ENCODE measurements around the gene MED12.

The MED12 gene

DNA sequence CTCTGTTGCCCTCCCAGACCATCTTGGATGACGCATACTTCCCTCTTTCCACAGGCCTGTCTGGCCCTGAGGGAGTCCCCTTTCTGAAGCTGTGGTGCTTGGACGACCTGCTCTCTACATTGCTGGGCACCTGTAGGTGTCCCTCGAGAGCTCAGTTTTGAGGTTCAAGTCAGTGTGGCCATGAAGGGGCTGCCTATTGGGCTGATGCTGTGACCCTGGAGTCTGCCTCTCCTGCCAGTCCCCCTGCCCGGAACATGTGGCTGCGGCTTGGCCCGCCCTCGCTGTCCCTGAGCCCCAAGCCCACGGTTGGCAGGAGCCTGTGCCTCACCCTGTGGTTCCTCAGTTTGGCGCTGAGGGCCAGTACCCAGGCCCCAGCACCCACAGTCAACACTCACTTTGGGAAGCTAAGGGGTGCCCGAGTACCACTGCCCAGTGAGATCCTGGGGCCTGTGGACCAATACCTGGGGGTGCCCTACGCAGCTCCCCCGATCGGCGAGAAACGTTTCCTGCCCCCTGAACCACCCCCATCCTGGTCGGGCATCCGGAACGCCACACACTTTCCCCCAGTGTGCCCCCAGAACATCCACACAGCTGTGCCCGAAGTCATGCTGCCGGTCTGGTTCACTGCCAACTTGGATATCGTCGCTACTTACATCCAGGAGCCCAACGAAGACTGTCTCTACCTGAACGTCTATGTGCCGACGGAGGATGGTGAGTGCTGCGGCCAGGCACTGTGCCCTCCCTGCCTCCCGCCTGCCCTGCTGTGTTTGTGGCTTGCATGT lies 29.3 kb downstream of the MED12 start:
- peaks cover 6% of the 10 kb centered on the region for H3K4me1 ChIP-seq (ENCODE audit: control insufficient read depth, low read depth, low read length)
- H3K27ac ChIP-seq (ENCODE audit: low read length), result no peak overlapping the region
- no peaks in the 10 kb centered on the region for H3K36me3 ChIP-seq (ENCODE audit: control insufficient read depth, low read depth, low read length)
- H3K9ac ChIP-seq (ENCODE audit: low read length), result no peak overlapping the region
- H3K4me3 ChIP-seq (ENCODE audit: low read length), result no peak overlapping the region
- no peaks in the 10 kb centered on the region for H3K9me3 ChIP-seq (ENCODE audit: control insufficient read depth, low read depth, low read length)
- H3K27me3 ChIP-seq (ENCODE audit: control insufficient read depth, insufficient read depth, low read length), result no peaks in the 10 kb centered on the region

DNA sequence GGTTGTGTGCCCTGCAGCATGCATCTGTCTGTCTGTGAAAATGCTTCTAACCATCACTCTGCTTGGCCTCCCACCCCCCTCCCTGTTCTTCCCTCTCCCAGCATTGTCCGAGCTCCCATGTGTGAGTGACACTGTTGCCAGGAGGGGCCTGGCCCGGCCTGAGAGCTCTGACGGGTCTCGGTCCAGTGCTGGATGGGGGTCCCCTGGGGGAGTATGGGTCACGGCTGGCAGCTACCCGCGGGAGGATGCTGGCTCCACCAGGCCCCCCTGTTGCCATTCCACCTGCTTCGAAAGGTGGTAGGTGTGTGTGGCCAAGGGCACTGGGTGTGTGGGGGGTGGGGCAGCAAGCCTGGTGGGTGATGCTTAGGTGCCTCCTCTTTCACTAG lies 29.9 kb downstream of the MED12 start:
- Histone ChIP-seq H3K4me1 (ENCODE audit: control insufficient read depth, low read depth, low read length) (peaks cover 6% of the 10 kb centered on the region), H3K36me3 (ENCODE audit: control insufficient read depth, low read depth, low read length) (no peaks in the 10 kb centered on the region), H3K27ac (ENCODE audit: low read length) (no peak overlapping the region), H3K9ac (ENCODE audit: low read length) (no peak overlapping the region), H3K27me3 (ENCODE audit: control insufficient read depth, insufficient read depth, low read length) (no peaks in the 10 kb centered on the region), H3K4me3 (ENCODE audit: low read length) (no peak overlapping the region), H3K9me3 (ENCODE audit: control insufficient read depth, low read depth, low read length) (no peaks in the 10 kb centered on the region)

GRCh38 chrX:71151366-71151765 lies 33.0 kb downstream of the MED12 start:
- Histone ChIP-seq H3K9ac (ENCODE audit: low read length) (no peak overlapping the region), H3K27me3 (ENCODE audit: control insufficient read depth, insufficient read depth, low read length) (no peaks in the 10 kb centered on the region)

GRCh38 chrX:71154196-71154595 lies 35.8 kb downstream of the MED12 start:
- Histone ChIP-seq H3K4me1 (ENCODE audit: control insufficient read depth, low read depth, low read length) (no peaks in the 10 kb centered on the region), H3K9me3 (ENCODE audit: control insufficient read depth, low read depth, low read length) (peaks cover 2% of the 10 kb centered on the region), H3K27ac (ENCODE audit: low read length) (no peak overlapping the region)

More at GRCh38 chrX:71151366-71151765, 33.0 kb downstream of the MED12 start:
- no peak overlapping the region for H3K27ac ChIP-seq (ENCODE audit: low read length)
- H3K36me3 ChIP-seq (ENCODE audit: control insufficient read depth, low read depth, low read length), result no peaks in the 10 kb centered on the region
- peaks cover 4% of the 10 kb centered on the region for H3K4me1 ChIP-seq (ENCODE audit: control insufficient read depth, low read depth, low read length)
- H3K9me3 ChIP-seq (ENCODE audit: control insufficient read depth, low read depth, low read length), result peaks cover 2% of the 10 kb centered on the region
- no peak overlapping the region for H3K4me3 ChIP-seq (ENCODE audit: low read length)

DNA sequence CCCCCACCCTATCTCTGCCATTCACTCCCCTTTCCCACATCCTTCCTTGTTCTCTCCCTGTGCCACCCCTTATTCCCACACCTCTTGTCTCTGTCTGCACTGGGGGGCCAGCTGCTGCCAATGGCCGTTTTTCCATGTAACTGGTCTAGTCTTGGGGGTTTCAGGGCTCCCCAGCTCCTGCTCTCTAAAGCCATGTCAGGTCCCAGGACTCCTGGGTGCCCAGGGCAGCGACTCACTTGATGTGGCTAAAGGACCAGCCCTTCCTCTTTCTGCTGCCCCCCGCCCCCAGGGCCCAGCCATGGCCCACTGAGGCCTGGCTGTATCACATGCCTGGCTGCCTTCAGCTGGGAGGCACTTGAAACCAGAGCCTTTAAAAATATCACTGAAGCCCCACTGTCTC lies 36.2 kb downstream of the MED12 start:
- Histone ChIP-seq H3K9me3 (ENCODE audit: control insufficient read depth, low read depth, low read length) (peaks cover 2% of the 10 kb centered on the region), H3K27me3 (ENCODE audit: control insufficient read depth, insufficient read depth, low read length) (no peaks in the 10 kb centered on the region), H3K36me3 (ENCODE audit: control insufficient read depth, low read depth, low read length) (no peaks in the 10 kb centered on the region), H3K9ac (ENCODE audit: low read length) (no peak overlapping the region), H3K27ac (ENCODE audit: low read length) (no peak overlapping the region), H3K4me3 (ENCODE audit: low read length) (no peak overlapping the region), H3K4me1 (ENCODE audit: control insufficient read depth, low read depth, low read length) (no peaks in the 10 kb centered on the region)

More at GRCh38 chrX:71154196-71154595, 35.8 kb downstream of the MED12 start:
- Histone ChIP-seq H3K4me3 (ENCODE audit: low read length) (no peak overlapping the region), H3K36me3 (ENCODE audit: control insufficient read depth, low read depth, low read length) (no peaks in the 10 kb centered on the region), H3K27me3 (ENCODE audit: control insufficient read depth, insufficient read depth, low read length) (no peaks in the 10 kb centered on the region), H3K9ac (ENCODE audit: low read length) (no peak overlapping the region)

- H3K4me1 ChIP-seq (ENCODE audit: control insufficient read depth, low read depth, low read length), result no peaks in the 10 kb centered on the region
- H3K9ac ChIP-seq (ENCODE audit: low read length), result no peak overlapping the region
- peaks cover 5% of the 10 kb centered on the region for H3K9me3 ChIP-seq (ENCODE audit: control insufficient read depth, low read depth, low read length)
- no peak overlapping the region for H3K27ac ChIP-seq (ENCODE audit: low read length)
- no peak overlapping the region for H3K4me3 ChIP-seq (ENCODE audit: low read length)
- no peaks in the 10 kb centered on the region for H3K27me3 ChIP-seq (ENCODE audit: control insufficient read depth, insufficient read depth, low read length)
- H3K36me3 ChIP-seq (ENCODE audit: control insufficient read depth, low read depth, low read length), result no peaks in the 10 kb centered on the region
Measured at GRCh38 chrX:71158603-71159002, 40.2 kb downstream of the MED12 start.

DNA sequence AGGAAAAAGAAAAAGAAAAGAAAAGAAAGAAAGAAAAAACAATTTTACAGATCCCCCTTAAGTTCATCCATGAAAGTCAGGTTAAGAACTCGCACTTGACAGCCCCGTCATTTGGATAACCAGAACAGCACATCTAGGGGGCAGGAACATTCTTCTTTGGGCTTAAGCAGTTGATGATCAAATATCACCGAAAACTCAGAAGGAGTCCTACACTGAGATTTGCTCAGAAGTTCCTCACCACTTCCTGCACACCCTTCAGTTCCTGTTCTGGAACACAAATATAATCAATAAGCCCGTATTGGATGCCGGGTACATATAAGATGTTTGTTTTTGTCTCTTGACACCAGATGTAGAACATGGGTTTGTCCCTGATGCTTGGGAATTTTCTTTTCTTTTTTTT lies 40.9 kb downstream of the MED12 start:
- no peaks in the 10 kb centered on the region for H3K27me3 ChIP-seq (ENCODE audit: control insufficient read depth, insufficient read depth, low read length)
- no peak overlapping the region for H3K9ac ChIP-seq (ENCODE audit: low read length)
- H3K4me3 ChIP-seq (ENCODE audit: low read length), result no peak overlapping the region
- H3K4me1 ChIP-seq (ENCODE audit: control insufficient read depth, low read depth, low read length), result no peaks in the 10 kb centered on the region
- no peaks in the 10 kb centered on the region for H3K36me3 ChIP-seq (ENCODE audit: control insufficient read depth, low read depth, low read length)
- H3K9me3 ChIP-seq (ENCODE audit: control insufficient read depth, low read depth, low read length), result peaks cover 9% of the 10 kb centered on the region
- H3K27ac ChIP-seq (ENCODE audit: low read length), result no peak overlapping the region

DNA sequence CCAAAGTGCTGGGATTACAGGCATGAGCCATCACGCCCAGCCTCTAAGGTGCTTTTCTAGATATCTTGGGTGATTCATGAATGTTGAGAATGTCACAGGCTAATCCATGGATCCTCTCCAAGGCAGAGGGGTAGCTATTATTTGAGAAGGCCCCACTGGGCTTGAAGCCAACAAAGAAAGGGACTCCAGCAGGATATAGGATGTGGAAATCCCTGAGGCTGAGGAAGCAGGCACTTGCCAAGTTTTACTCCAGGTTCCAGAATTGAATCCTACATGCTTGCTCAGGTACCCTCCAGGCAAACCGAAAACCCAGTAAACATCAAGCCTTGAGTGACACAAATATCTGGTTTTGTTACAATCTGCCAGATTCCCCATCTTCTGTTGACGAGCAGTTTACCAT lies 42.1 kb downstream of the MED12 start:
- Histone ChIP-seq H3K4me1 (ENCODE audit: control insufficient read depth, low read depth, low read length) (no peaks in the 10 kb centered on the region), H3K9ac (ENCODE audit: low read length) (no peak overlapping the region), H3K27ac (ENCODE audit: low read length) (no peak overlapping the region), H3K4me3 (ENCODE audit: low read length) (no peak overlapping the region), H3K27me3 (ENCODE audit: control insufficient read depth, insufficient read depth, low read length) (no peaks in the 10 kb centered on the region), H3K9me3 (ENCODE audit: control insufficient read depth, low read depth, low read length) (peaks cover 12% of the 10 kb centered on the region), H3K36me3 (ENCODE audit: control insufficient read depth, low read depth, low read length) (no peaks in the 10 kb centered on the region)

GRCh38 chrX:71162981-71163380 lies 44.6 kb downstream of the MED12 start:
- H3K36me3 ChIP-seq (ENCODE audit: control insufficient read depth, low read depth, low read length), result no peaks in the 10 kb centered on the region
- no peak overlapping the region for H3K27ac ChIP-seq (ENCODE audit: low read length)
- no peaks in the 10 kb centered on the region for H3K4me1 ChIP-seq (ENCODE audit: control insufficient read depth, low read depth, low read length)
- H3K9me3 ChIP-seq (ENCODE audit: control insufficient read depth, low read depth, low read length), result peaks cover 12% of the 10 kb centered on the region
- no peak overlapping the region for H3K9ac ChIP-seq (ENCODE audit: low read length)
- H3K27me3 ChIP-seq (ENCODE audit: control insufficient read depth, insufficient read depth, low read length), result no peaks in the 10 kb centered on the region
- no peak overlapping the region for H3K4me3 ChIP-seq (ENCODE audit: low read length)

- H3K9me3 ChIP-seq (ENCODE audit: control insufficient read depth, low read depth, low read length), result peaks cover 16% of the 10 kb centered on the region
- no peak overlapping the region for H3K9ac ChIP-seq (ENCODE audit: low read length)
- no peaks in the 10 kb centered on the region for H3K4me1 ChIP-seq (ENCODE audit: control insufficient read depth, low read depth, low read length)
- H3K27ac ChIP-seq (ENCODE audit: low read length), result no peak overlapping the region
- H3K4me3 ChIP-seq (ENCODE audit: low read length), result no peak overlapping the region
- no peaks in the 10 kb centered on the region for H3K36me3 ChIP-seq (ENCODE audit: control insufficient read depth, low read depth, low read length)
- H3K27me3 ChIP-seq (ENCODE audit: control insufficient read depth, insufficient read depth, low read length), result no peaks in the 10 kb centered on the region
Measured at GRCh38 chrX:71164071-71164470, 45.7 kb downstream of the MED12 start.

DNA sequence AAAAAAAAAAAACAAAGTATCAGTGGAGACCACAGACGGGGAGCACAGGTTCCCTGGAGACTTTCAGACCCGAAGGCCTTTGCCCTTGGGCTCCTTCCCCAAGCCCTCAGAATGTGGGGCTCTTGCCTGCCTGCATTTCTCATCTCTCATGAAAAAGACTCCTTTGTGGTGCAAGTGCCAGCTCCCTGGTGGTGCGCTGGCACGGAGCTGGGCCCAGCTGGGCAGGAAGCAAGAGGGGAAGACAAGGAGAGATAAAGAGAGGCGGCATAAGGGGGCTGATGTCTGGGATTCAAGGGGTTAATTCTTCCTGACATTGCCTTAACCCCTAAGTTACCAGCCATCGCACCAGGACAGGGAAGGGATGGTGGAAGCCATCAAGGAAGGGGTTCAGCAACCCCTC lies 48.1 kb downstream of the MED12 start:
- no peaks in the 10 kb centered on the region for H3K4me1 ChIP-seq (ENCODE audit: control insufficient read depth, low read depth, low read length)
- no peak overlapping the region for H3K4me3 ChIP-seq (ENCODE audit: low read length)
- H3K9ac ChIP-seq (ENCODE audit: low read length), result no peak overlapping the region
- H3K27me3 ChIP-seq (ENCODE audit: control insufficient read depth, insufficient read depth, low read length), result no peaks in the 10 kb centered on the region
- peaks cover 16% of the 10 kb centered on the region for H3K9me3 ChIP-seq (ENCODE audit: control insufficient read depth, low read depth, low read length)
- H3K27ac ChIP-seq (ENCODE audit: low read length), result no peak overlapping the region
- no peaks in the 10 kb centered on the region for H3K36me3 ChIP-seq (ENCODE audit: control insufficient read depth, low read depth, low read length)

DNA sequence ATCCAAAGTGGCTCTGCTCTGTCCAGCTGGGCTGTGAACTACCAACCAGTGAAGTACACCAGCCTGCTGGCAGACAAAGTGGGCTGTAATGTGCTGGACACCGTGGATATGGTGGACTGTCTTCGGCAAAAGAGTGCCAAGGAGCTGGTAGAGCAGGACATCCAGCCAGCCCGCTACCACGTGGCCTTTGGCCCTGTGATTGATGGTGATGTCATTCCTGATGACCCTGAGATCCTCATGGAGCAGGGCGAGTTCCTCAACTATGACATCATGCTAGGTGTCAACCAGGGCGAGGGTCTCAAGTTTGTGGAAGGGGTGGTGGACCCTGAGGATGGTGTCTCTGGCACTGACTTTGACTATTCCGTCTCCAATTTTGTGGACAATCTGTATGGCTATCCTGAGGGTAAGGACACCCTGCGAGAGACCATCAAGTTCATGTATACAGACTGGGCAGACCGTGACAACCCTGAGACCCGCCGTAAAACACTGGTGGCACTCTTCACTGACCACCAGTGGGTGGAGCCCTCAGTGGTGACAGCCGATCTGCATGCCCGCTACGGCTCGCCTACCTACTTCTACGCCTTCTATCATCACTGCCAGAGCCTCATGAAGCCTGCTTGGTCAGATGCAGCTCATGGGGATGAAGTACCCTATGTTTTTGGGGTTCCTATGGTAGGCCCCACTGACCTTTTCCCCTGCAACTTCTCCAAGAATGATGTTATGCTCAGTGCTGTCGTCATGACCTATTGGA lies 48.8 kb downstream of the MED12 start:
- no peak overlapping the region for H3K27ac ChIP-seq (ENCODE audit: low read length)
- H3K36me3 ChIP-seq (ENCODE audit: control insufficient read depth, low read depth, low read length), result no peaks in the 10 kb centered on the region
- peaks cover 16% of the 10 kb centered on the region for H3K9me3 ChIP-seq (ENCODE audit: control insufficient read depth, low read depth, low read length)
- H3K4me1 ChIP-seq (ENCODE audit: control insufficient read depth, low read depth, low read length), result no peaks in the 10 kb centered on the region
- no peaks in the 10 kb centered on the region for H3K27me3 ChIP-seq (ENCODE audit: control insufficient read depth, insufficient read depth, low read length)
- H3K9ac ChIP-seq (ENCODE audit: low read length), result no peak overlapping the region
- H3K4me3 ChIP-seq (ENCODE audit: low read length), result no peak overlapping the region

Data from iPS-18a (cell line).